Measurements from ENCODE around the gene C1QB.

DNA sequence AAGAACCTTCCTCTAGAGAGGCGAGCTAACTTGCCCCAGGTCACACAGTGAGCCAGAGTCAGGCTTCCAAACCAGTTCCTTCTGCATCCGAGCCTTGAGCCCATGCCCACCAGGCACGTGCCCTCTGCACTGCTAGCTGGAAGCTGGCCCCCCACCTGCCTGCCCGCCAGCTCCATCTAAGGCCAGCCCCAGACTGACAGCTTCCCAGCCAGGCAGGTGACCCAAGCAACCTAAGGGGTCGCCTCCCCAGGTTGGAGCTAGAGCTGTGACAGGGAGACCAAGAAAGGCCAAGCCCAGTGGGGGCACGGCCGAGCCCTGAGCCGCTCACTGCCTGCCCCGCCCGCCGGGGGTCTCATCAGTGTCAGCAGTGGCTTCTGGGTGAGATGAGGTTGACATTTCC, 36.5 kb upstream of the C1QB start:
- TF ChIP-seq, protein P1, sequence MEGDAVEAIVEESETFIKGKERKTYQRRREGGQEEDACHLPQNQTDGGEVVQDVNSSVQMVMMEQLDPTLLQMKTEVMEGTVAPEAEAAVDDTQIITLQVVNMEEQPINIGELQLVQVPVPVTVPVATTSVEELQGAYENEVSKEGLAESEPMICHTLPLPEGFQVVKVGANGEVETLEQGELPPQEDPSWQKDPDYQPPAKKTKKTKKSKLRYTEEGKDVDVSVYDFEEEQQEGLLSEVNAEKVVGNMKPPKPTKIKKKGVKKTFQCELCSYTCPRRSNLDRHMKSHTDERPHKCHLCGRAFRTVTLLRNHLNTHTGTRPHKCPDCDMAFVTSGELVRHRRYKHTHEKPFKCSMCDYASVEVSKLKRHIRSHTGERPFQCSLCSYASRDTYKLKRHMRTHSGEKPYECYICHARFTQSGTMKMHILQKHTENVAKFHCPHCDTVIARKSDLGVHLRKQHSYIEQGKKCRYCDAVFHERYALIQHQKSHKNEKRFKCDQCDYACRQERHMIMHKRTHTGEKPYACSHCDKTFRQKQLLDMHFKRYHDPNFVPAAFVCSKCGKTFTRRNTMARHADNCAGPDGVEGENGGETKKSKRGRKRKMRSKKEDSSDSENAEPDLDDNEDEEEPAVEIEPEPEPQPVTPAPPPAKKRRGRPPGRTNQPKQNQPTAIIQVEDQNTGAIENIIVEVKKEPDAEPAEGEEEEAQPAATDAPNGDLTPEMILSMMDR (conservative IDR thresholded peaks at IDR 0.05; ENCODE audit: low read depth, low read length) = no peak
- TF ChIP-seq, protein P2, sequence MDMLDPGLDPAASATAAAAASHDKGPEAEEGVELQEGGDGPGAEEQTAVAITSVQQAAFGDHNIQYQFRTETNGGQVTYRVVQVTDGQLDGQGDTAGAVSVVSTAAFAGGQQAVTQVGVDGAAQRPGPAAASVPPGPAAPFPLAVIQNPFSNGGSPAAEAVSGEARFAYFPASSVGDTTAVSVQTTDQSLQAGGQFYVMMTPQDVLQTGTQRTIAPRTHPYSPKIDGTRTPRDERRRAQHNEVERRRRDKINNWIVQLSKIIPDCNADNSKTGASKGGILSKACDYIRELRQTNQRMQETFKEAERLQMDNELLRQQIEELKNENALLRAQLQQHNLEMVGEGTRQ (IDR thresholded peaks at IDR 0.05; ENCODE audit: low read depth, low read length) = no peak
- no peak for TF ChIP-seq RFX5 (IDR thresholded peaks at IDR 0.05; ENCODE audit: low read depth, low read length)
- no peak for TF ChIP-seq POLR2A (IDR thresholded peaks at IDR 0.05; ENCODE audit: low read depth, low read length)
- no peak for TF ChIP-seq RCOR1 (IDR thresholded peaks at IDR 0.05; ENCODE audit: insufficient replicate concordance, low read length)
- no peak for TF ChIP-seq FOS (IDR thresholded peaks at IDR 0.05; ENCODE audit: low read depth, low read length)
- TF ChIP-seq RAD21 (IDR thresholded peaks at IDR 0.05; ENCODE audit: low read length) = no peak
